ENCODE results near the gene HNRNPUL2.

Gene HNRNPUL2

DNA sequence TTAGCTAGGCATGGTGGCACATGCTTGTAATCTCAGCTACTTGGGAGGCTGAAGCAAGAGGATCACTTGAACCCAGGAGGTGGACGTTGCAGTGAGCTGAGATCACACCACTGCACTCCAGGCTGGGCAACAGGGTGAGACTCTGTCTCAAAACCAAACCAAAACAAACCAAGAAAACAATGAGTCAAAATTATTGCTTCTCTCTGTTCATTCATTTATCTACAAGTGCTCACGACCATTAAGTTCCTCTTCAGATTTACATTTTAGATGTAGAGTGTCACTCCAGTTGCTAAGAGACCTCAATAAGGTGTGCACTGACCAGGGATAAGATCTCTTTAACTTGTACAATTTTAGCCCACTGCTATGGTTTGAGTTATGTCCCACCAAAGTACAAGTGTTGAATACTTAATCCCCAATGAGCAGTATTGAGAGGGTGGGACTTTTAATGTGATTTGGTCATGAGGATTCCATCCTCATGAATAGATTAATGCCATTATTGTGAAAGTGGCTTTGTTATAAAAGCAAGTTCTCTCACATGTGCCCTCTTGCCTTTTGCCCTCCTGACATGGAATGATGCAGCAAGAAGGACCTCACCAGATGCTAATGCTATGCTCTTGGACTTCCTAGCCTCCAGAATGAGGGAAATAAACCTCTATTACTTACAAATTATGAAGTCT, 7.8 kb downstream of the HNRNPUL2 start:
- H3K9ac ChIP-seq = no peak overlapping the region
- H3K79me2 ChIP-seq = peaks cover 41% of the 10 kb centered on the region
- TF ChIP-seq, protein P1, sequence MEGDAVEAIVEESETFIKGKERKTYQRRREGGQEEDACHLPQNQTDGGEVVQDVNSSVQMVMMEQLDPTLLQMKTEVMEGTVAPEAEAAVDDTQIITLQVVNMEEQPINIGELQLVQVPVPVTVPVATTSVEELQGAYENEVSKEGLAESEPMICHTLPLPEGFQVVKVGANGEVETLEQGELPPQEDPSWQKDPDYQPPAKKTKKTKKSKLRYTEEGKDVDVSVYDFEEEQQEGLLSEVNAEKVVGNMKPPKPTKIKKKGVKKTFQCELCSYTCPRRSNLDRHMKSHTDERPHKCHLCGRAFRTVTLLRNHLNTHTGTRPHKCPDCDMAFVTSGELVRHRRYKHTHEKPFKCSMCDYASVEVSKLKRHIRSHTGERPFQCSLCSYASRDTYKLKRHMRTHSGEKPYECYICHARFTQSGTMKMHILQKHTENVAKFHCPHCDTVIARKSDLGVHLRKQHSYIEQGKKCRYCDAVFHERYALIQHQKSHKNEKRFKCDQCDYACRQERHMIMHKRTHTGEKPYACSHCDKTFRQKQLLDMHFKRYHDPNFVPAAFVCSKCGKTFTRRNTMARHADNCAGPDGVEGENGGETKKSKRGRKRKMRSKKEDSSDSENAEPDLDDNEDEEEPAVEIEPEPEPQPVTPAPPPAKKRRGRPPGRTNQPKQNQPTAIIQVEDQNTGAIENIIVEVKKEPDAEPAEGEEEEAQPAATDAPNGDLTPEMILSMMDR (IDR thresholded peaks at IDR 0.05) = no peak
- peaks cover 2% of the 10 kb centered on the region for H3K4me1 ChIP-seq
- no peaks in the 10 kb centered on the region for H3K9me3 ChIP-seq (ENCODE audit: control insufficient read depth, low read length)
- no peak overlapping the region for H3K4me2 ChIP-seq (ENCODE audit: low read length)
- H3K4me3 ChIP-seq (ENCODE audit: low read depth, low read length) = no peak overlapping the region
- H3K36me3 ChIP-seq (ENCODE audit: control insufficient read depth, insufficient read depth, low read length) = no peaks in the 10 kb centered on the region
- no peaks in the 10 kb centered on the region for H3K27me3 ChIP-seq (ENCODE audit: control insufficient read depth, insufficient read depth, low read length)
- H3K27ac ChIP-seq = no peak overlapping the region
- no peak overlapping the region for H2AFZ ChIP-seq

DNA sequence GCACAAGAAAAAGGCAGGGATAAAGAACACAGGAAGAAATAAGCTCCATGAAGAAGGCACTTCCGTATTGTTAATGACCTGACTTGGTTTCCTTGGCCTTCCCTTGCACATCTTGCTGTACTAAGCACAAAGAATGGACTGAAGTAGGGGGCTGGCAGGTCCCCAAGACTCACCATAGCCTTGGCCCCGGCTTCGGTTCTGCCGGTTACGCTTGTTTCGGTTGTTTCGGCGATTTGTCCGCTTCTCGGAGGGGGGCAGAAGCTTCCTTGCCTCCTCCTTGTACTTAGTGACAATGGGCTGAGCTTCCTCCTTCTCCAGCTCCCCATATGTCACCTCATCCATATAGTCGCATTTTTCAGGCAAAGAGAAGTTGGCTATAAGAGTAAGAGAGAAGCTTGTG, 10.4 kb downstream of the HNRNPUL2 start:
- H3K4me1 ChIP-seq = no peaks in the 10 kb centered on the region
- no peak overlapping the region for H3K27ac ChIP-seq
- TF ChIP-seq, protein P1 (IDR thresholded peaks at IDR 0.05) = no peak
- no peak overlapping the region for H2AFZ ChIP-seq
- H3K36me3 ChIP-seq (ENCODE audit: control insufficient read depth, insufficient read depth, low read length) = no peaks in the 10 kb centered on the region
- no peak overlapping the region for H3K4me3 ChIP-seq (ENCODE audit: low read depth, low read length)
- no peaks in the 10 kb centered on the region for H3K9me3 ChIP-seq (ENCODE audit: control insufficient read depth, low read length)
- no peak overlapping the region for H3K4me2 ChIP-seq (ENCODE audit: low read length)
- H3K9ac ChIP-seq = no peak overlapping the region
- no peaks in the 10 kb centered on the region for H3K27me3 ChIP-seq (ENCODE audit: control insufficient read depth, insufficient read depth, low read length)
- peaks cover 18% of the 10 kb centered on the region for H3K79me2 ChIP-seq

DNA sequence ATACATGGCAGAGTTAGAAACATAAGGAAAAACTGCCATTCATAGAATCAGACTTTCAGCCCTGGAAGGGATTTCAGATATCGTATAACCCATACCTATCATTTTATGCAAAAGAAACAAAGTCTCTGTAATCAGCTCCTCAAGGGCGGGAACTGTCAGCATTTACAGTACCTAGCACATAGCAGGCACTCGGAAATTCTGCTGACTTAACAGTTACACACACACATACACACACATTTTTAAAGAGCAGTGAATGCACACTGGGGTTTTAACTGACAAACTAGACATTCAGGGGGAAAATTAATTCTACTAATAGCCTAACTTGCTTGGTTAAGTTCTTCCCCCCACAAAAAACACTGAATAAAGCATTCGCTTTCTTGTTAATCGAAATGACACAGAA, 11.1 kb downstream of the HNRNPUL2 start:
- Histone ChIP-seq H3K4me2 (ENCODE audit: low read length) (no peak overlapping the region), H3K9ac (no peak overlapping the region), H3K79me2 (peaks cover 15% of the 10 kb centered on the region), H3K27me3 (ENCODE audit: control insufficient read depth, insufficient read depth, low read length) (no peaks in the 10 kb centered on the region), H3K4me1 (no peaks in the 10 kb centered on the region), H2AFZ (no peak overlapping the region), H3K36me3 (ENCODE audit: control insufficient read depth, insufficient read depth, low read length) (no peaks in the 10 kb centered on the region), H3K9me3 (ENCODE audit: control insufficient read depth, low read length) (no peaks in the 10 kb centered on the region), H3K4me3 (ENCODE audit: low read depth, low read length) (no peak overlapping the region), H3K27ac (no peak overlapping the region)
- TF ChIP-seq, protein P1 (IDR thresholded peaks at IDR 0.05) = no peak

DNA sequence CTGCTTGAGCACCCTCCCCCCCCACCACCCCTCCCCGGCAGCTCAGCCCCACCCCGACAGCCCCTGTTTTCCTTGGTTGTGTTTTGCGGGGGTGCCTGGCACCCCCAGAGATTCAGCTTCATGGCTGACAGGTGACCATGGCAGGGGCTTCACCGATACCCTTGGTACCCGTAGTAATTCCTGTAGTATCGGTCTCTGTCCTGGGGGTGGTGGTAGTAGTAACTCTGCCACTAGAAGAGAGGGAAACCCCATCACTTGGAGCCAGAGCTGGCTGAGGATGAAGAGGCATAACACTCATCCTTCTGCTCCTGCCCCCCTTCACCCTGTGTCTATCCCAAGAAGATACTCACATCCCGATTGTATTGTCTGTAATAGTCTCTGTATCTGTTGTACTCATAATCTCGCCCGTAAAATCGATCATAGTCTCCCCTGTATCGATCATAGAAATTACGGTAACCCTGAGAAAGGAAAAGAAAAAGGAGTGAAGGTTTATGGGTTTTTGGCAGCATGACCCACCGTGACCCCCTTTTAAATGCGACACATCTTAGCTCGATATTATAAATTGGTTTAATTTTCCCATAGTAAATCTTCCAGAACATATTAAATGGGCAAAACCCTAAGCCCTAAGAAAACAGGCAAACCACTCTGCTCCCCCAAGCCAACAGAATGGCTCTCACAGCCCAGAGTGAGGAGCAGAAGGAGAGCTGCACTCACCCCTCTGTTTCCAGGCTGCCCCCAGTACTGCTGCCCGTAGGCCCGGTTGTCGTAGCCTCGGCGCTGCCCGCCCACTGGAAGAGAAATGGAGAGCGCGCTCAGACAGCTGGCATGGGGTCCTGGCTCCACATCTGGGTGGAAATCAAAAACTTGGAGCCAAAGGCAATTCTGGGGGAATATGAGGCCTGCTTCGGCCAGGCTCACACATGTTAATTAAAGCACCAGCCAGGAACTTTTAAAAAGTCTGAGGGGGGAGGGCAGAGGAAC, 11.8 kb downstream of the HNRNPUL2 start:
- TF ChIP-seq, protein P1 (IDR thresholded peaks at IDR 0.05) = no peak
- Histone ChIP-seq H3K4me2 (ENCODE audit: low read length) (no peak overlapping the region), H3K27ac (no peak overlapping the region), H3K9ac (no peak overlapping the region), H3K79me2 (peaks cover 15% of the 10 kb centered on the region), H2AFZ (no peak overlapping the region), H3K27me3 (ENCODE audit: control insufficient read depth, insufficient read depth, low read length) (no peaks in the 10 kb centered on the region), H3K4me3 (ENCODE audit: low read depth, low read length) (no peak overlapping the region), H3K4me1 (no peaks in the 10 kb centered on the region), H3K9me3 (ENCODE audit: control insufficient read depth, low read length) (no peaks in the 10 kb centered on the region), H3K36me3 (ENCODE audit: control insufficient read depth, insufficient read depth, low read length) (no peaks in the 10 kb centered on the region)

All from parathyroid adenoma (tissue), 2 donors.